Esophagus squamous epithelium (tissue), 4 donors: ENCODE results near the gene GLIS1.

Experiments
- POLR2A ChIP-seq, 4 donors: fragments of 450-650 bp; IDR thresholded peaks; one replicate each; pipeline ENCODE4 v1.6.1; 2017; ENCODE audit warnings: antibody characterized with exemption in 4 of 4, mild to moderate bottlenecking in 4 of 4, moderate library complexity in 3 of 4
- TF ChIP-seq, protein P1 (sequence below), 6 experiments: fragments of 450-650 bp in 4 of 6; fragments of 200-600 bp in 2 of 6; sonication (generic) in 2 of 6; IDR thresholded peaks; one replicate each; pipeline ENCODE4 v1.5.1; 2016 to 2019; ENCODE audit warnings: antibody characterized with exemption in 6 of 6, mild to moderate bottlenecking in 4 of 6, moderate library complexity in 4 of 6

DNA sequence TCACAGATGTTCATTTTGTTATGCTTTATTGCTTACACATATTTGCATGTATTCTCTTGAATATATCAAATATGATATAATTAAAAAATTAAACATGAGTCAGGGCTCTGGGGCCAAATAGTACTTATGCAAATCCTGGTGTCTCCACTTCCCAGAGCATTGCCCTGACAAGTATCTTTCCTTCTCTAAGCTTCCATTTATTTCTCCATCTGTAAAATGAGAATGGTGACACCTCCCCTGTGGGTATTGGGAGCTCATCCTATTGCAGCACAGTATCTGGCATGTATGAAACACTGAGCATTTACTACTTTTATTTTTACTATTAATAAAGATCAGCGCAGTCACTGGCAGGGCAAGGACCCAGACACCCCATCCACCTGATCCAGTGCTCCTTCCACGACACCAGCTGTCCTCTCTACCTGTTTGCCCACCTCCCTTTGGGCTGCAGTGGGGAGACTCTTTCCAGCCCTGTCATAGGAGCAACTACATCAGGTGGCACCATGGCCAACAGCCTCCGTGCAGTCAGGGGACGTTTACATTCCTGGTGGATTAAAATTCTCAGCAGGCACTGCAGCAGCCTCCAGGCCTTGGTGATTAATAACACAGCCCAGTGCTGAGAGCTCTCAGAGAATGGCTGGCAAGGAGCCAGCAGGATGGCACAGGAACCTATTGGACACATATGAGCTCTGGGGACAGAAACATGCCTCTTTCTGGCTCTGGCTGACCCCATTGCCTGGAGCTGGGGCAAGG is 166.7 kb downstream of the GLIS1 start:
- TF ChIP-seq, protein P1, sequence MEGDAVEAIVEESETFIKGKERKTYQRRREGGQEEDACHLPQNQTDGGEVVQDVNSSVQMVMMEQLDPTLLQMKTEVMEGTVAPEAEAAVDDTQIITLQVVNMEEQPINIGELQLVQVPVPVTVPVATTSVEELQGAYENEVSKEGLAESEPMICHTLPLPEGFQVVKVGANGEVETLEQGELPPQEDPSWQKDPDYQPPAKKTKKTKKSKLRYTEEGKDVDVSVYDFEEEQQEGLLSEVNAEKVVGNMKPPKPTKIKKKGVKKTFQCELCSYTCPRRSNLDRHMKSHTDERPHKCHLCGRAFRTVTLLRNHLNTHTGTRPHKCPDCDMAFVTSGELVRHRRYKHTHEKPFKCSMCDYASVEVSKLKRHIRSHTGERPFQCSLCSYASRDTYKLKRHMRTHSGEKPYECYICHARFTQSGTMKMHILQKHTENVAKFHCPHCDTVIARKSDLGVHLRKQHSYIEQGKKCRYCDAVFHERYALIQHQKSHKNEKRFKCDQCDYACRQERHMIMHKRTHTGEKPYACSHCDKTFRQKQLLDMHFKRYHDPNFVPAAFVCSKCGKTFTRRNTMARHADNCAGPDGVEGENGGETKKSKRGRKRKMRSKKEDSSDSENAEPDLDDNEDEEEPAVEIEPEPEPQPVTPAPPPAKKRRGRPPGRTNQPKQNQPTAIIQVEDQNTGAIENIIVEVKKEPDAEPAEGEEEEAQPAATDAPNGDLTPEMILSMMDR (IDR thresholded peaks at IDR 0.05): no peak
- no peak for TF ChIP-seq POLR2A (IDR thresholded peaks at IDR 0.05)
